ENCODE data around the gene CMIP. TPM values are rescaled to one million over a fixed set of nuclear protein-coding genes. Genes with fewer than 3 reads are reported as not detected.

The CMIP gene
- total and polyA plus RNA-seq, 10 of the 15 experiments (the other 5 are each of a cell fraction or from before 2014, with no cell fraction given) = 1.2 to 43.2 (median 4.4) TPM

- Histone ChIP-seq H3K4me3 (no peak overlapping the region), H3K27ac (ENCODE audit: control insufficient read depth, insufficient read depth) (no peak overlapping the region), H3K4me2 (ENCODE audit: control insufficient read depth, insufficient read depth) (no peak overlapping the region), H3K79me2 (ENCODE audit: control insufficient read depth, insufficient read depth, low read length) (peaks cover 1% of the 10 kb centered on the region; the same call in 1 of the 2 replicates), H3K4me1 (ENCODE audit: control insufficient read depth, insufficient read depth, low read length) (peaks cover 10% of the 10 kb centered on the region), H4K20me1 (ENCODE audit: control insufficient read depth, insufficient read depth) (no peaks in the 10 kb centered on the region), H3K9me3 (replicated peaks; ENCODE audit: control insufficient read depth, insufficient read depth, low read length) (no peaks in the 10 kb centered on the region), H2AFZ (ENCODE audit: control insufficient read depth, low read depth, low read length) (no peak overlapping the region), H3K36me3 (ENCODE audit: control insufficient read depth in 2 of 2, insufficient read depth in 2 of 2, low read length in 1 of 2) (peaks cover 2% of the 10 kb centered on the region in 2 experiments; a peak in 3 of 4 replicates), H3K9ac (ENCODE audit: control insufficient read depth, insufficient read depth, low read length) (no peak overlapping the region), H3K27me3 (replicated peaks in 1 of 2; ENCODE audit: control insufficient read depth in 2 of 2, insufficient read depth in 2 of 2, low read length in 1 of 2) (no peaks in the 10 kb centered on the region)
- FAIRE-seq (no peak), DNase-seq (ENCODE audit: low read depth, low spot score) (no peak), ATAC-seq (no peak)
- ChIA-PET POLR2A (no interaction called here), CTCF (interaction anchor here (0.6 kb wide), 1 partner anchor 243 kb away, joined by 5 read pairs; no protein-coding TSS in a partner anchor), RAD21 (ENCODE audit: unreplicated experiment) (no interaction called here), SMC1A (ENCODE audit: uncharacterized antibody, unreplicated experiment) (no interaction called here)
- BruUV-seq (replicated peaks) = no TSS peak
- TF ChIP-seq SMARCA5 (IDR thresholded peaks at IDR 0.05) (no peak), E4F1 (IDR thresholded peaks at IDR 0.05; ENCODE audit: borderline replicate concordance, partially characterized antibody) (no peak), FOS (IDR thresholded peaks at IDR 0.05; ENCODE audit: borderline replicate concordance, extremely low read depth, insufficient read length) (no peak), SUZ12 (IDR thresholded peaks at IDR 0.05; ENCODE audit: unreplicated experiment) (no peak), IKZF1 (conservative IDR thresholded peaks at IDR 0.05) (no peak), RUNX3 (IDR thresholded peaks at IDR 0.05; ENCODE audit: low read length) (no peak), ZZZ3 (IDR thresholded peaks at IDR 0.05; ENCODE audit: control insufficient read depth, insufficient read length, low read depth) (no peak), RELB (IDR thresholded peaks at IDR 0.05; ENCODE audit: low read depth) (no peak), ZNF384 (IDR thresholded peaks at IDR 0.05; ENCODE audit: borderline replicate concordance, low read depth, low read length) (no peak), SP1 (IDR thresholded peaks at IDR 0.05; ENCODE audit: low read depth, low read length) (no peak), LARP7 (IDR thresholded peaks at IDR 0.05) (no peak), HDAC2 (IDR thresholded peaks at IDR 0.05) (no peak), SMAD1 (IDR thresholded peaks at IDR 0.05; ENCODE audit: low read depth, partially characterized antibody) (no peak), BRCA1 (IDR thresholded peaks at IDR 0.05; ENCODE audit: low read depth, low read length) (no peak), EED (IDR thresholded peaks at IDR 0.05; ENCODE audit: low read depth) (no peak), PAX8 (IDR thresholded peaks at IDR 0.05) (no peak)
- 94% methylated on average over 25 of the region's 26 CpGs for WGBS (ENCODE audit: insufficient coverage, insufficient replicate concordance, low lambda C conversion rate, missing lambda C conversion rate)
- in situ Hi-C loops (cut with MboI) = no loop called here
- intact Hi-C loops (cut with micrococcal nuclease; ENCODE audit: unreplicated experiment) = no loop called here
These were observed 184.6 kb downstream of the CMIP start for GRCh38 chr16:81629034-81629802.

All from GM12878 (cell line).